GM19240 (cell line): ENCODE results near the gene GZMB.
"Not testable (repeated sequence)": the region's sequence is repeated elsewhere in the genome, so short reads cannot be mapped to it uniquely, and the experiment has no call there.

Experiments
- DNase-seq: peaks from one replicate; pipeline ENCODE4 v3.0.0; 2011; ENCODE audit warnings: low spot score; ENCODE audit not compliant: insufficient read length

GZMB gene

DNA sequence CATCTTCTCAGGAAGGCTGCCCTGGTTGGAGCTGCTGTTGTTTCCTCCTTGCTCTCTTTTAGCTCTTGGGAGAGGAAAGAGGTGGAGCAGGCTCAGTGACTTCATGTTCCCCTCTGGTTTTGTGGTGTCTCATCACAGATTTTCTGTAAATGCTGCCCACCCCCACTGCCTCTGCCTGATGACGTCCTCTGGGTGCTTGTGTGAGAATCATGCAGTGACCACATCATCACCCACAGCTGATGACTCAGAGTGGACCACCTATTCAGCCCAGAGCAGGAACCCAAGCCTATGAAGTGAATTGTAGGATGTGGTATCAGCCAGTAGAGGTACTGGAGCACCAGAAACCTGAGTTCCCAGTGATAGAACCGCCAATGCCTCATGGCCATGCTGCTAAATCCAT, at the start of gene GZMB:
GZMB (minus strand) TSS at position 33 of the 400 bp plus-strand sequence; CDS start at position 3, 30 bp downstream.
- no peak for DNase-seq

GRCh38 chr14:24681056-24681455, 47.1 kb upstream of the GZMB start:
- no peak for DNase-seq

DNA sequence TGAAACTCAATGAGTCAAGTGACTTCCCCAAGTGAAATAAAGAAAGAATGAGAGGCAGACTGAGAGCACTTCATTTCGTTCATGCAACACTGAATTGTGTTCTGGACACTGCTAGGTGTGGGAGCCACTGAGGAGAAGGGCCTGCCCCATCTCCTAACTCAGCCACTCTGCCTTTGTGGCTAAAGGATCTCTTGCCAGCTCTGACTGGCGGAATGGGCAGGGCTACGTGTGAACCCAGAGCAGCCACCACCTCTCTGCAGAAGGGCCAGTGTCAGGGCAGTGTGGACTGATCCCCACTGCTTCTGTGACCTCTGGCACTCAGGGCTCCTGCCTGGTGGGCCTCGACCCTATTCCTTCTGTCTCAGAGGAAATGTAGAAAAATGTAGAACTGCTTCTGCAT, 46.5 kb upstream of the GZMB start:
- no peak for DNase-seq

GRCh38 chr14:24679248-24679961, 45.4 kb upstream of the GZMB start:
- DNase-seq, result no peak

- peak; percentile 58 for DNase-seq
These were observed 44.8 kb upstream of the GZMB start for GRCh38 chr14:24678801-24679247.

DNA sequence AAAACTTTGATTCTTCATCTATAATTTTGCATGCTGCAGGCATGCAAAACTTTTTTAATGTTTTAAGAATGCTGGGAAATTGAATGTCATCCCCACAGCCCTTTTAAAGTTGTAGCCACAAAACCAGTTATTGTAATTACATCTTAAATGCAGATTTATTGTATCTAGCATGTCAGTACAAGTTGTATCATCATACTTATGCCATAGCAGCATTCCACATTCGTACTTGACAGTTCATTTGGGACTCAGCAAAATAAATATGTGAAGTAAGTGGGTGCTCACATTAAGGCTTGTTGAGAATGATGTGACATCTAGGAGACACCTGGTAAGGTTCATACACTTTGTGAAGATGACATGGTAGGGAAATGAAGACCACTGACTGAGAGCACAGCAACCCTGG, 44.0 kb upstream of the GZMB start:
- no peak for DNase-seq

- DNase-seq, result no peak
These were observed 40.4 kb upstream of the GZMB start for GRCh38 chr14:24674204-24674970.

DNA sequence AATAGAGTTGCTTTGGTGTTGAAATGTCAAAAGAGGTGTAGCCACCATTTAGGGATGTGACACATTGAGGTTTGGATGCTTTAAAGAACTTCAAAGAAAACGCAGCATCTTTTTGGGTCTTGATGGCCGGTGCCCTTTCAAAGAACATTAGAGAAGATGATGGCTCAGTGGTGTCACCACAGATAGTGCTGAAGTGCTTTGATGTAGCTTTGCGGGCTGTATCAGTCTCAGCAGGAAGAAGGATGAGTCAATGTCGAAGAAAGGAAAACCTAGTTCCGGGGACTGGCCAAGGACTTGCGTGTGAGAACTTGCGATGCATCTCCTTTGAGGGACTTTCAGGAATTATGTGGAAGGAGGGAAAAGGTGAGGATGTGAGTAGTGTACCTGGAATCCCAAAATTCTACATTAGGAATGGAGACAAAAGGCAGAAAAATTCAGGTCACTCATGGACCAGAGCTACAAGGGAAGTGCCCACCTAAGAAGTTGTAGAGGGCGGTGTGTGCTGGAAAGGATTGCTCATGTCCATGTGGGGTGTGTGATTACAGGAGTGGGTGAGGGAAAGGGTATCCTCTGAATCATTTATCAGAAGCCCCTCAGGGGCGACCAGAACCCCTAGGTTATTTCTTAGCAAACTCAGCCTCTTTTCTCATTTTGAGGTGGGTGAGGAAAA, 39.7 kb upstream of the GZMB start:
- no peak for DNase-seq

- DNase-seq, result no peak
These were observed 39.1 kb upstream of the GZMB start for GRCh38 chr14:24673059-24673458.

GRCh38 chr14:24670594-24670993, 36.6 kb upstream of the GZMB start:
- no peak for DNase-seq

DNA sequence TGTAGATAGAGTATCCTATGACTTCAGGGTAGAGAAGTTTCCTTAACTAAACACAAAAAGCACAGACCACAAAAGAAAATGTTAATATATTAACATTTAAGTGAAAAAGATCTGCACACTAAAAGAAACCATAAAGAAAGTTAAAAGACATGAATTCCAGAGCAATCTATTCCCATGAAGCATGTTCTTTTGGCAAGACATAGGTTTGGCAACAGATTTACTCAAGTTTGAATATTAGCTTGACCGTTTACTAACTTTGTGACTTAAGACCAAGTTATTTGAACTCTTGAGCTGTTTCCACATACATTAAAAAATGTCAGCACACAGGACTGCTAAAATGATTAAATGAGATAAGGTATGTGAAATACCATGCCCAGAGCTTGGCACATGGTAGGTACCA, 35.7 kb upstream of the GZMB start:
- no peak for DNase-seq

DNA sequence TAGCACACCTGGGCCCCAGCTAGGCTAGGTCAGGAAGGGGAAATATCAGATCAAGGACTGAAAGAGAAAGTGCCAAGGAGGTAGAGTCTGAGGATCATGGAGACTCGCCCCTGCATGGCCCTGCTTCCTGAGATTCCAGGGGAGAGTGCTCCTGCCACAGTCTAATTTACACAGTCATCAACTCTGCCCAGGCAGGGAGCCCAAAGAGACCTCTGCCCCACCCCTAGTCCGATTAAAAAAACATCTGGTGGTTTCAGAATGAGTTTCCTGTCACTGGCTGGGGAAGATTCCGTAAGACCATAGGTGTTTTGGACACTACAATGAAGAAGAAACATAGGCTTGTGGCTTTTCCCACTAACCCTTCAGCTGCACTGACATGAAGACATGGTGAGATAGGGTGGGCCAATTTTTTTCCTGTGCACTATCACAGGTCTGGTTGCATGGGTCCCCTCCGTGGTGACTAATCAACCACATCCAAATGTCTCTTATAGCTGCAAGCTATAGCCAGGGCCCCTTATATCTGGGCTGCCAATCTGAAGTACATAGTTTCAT, 31.5 kb upstream of the GZMB start:
- peak; percentile 23 for DNase-seq

- DNase-seq, result no peak
These were observed 30.4 kb upstream of the GZMB start for GRCh38 chr14:24664366-24664765.

GRCh38 chr14:24662753-24663152, 28.8 kb upstream of the GZMB start:
- no peak for DNase-seq

DNA sequence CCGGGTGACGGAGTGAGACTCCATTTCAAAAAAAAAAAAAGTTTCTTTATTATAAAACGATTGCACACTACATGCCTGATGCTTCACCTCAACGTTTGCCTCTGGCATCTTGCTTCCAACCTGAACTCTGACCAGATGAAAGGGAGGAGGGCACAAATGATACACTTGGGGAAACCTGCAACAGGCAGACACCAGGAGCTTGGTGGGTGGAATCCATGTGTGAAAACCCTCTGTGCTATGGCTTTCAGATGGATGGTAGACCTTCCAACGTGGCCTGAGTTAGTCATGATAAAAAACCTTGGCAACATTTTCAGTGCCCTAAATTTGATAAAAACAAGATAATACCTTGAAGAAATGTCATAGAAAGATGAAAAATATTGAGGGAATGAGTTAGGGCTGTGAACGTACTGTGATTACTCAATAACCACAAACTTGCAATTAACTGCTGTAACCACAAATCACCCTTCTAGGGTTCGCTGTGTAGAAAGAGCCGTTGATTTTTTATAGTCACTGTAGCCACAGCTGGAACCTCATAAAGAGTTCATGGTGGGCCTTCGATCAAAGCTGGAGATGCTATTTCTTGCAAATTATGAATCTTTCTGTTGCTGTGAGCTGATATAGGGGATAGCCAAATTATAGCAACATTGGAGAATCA, 26.1 kb upstream of the GZMB start:
- DNase-seq, result no peak

- DNase-seq, result not testable (repeated sequence)
These were observed 14.4 kb upstream of the GZMB start for GRCh38 chr14:24648361-24648760.

GRCh38 chr14:24639905-24640304, 5.9 kb upstream of the GZMB start:
- DNase-seq, result no peak

- DNase-seq, result no peak
These were observed 5.3 kb upstream of the GZMB start for GRCh38 chr14:24639270-24639669.

- no peak for DNase-seq
These were observed 637 bp downstream of the GZMB start for GRCh38 chr14:24633353-24633752.

GRCh38 chr14:24632761-24633160, 1.2 kb downstream of the GZMB start:
- DNase-seq, result no peak

- DNase-seq, result no peak
These were observed 1.7 kb downstream of the GZMB start for GRCh38 chr14:24632336-24632735.
